ENCODE results near the gene TGFBRAP1.

DNA sequence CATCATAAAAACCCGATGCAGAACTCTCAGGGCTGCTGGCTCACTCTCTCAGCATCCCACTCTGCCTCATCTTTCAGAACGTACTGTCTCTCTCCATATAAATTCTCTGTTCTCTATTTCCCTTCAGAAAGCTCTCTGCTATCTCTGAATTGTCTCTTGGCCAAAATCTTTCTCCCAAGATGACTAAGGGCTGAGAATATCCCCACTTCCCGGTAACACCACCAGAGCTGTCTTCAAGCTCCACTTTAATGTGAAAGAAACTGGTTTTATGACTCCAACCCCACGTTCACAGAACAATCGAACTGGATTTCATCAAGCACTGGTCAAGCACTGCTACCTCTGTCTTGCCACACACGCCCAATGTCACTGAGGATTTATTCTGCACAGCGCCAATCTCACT lies 22.4 kb downstream of the TGFBRAP1 start:
- TF ChIP-seq ZNF124 (CRISPR knock-in tag; IDR thresholded peaks at IDR 0.05) (no peak), SMC3 (conservative IDR thresholded peaks at IDR 0.05; ENCODE audit: insufficient read depth, low read depth, low read length) (no peak), POLR2AphosphoS5 (IDR thresholded peaks at IDR 0.05; ENCODE audit: control insufficient read depth, insufficient read depth, low read depth, low read length) (no peak), PTRF (tag; IDR thresholded peaks at IDR 0.05) (no peak), MTA3 (IDR thresholded peaks at IDR 0.05; ENCODE audit: borderline replicate concordance) (no peak), KAT8 (IDR thresholded peaks at IDR 0.05; ENCODE audit: low read depth) (no peak), JUN (IDR thresholded peaks at IDR 0.05; ENCODE audit: borderline replicate concordance, low read depth, low read length) (no peak), JUN (CRISPR knock-in tag; IDR thresholded peaks at IDR 0.05; ENCODE audit: borderline replicate concordance) (no peak), SNIP1 (IDR thresholded peaks at IDR 0.05; ENCODE audit: low read depth) (no peak), MAFK (IDR thresholded peaks at IDR 0.05; ENCODE audit: low read length) (no peak)
- TF ChIP-seq, protein P1, sequence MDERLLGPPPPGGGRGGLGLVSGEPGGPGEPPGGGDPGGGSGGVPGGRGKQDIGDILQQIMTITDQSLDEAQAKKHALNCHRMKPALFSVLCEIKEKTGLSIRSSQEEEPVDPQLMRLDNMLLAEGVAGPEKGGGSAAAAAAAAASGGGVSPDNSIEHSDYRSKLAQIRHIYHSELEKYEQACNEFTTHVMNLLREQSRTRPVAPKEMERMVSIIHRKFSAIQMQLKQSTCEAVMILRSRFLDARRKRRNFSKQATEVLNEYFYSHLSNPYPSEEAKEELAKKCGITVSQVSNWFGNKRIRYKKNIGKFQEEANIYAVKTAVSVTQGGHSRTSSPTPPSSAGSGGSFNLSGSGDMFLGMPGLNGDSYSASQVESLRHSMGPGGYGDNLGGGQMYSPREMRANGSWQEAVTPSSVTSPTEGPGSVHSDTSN (CRISPR knock-in tag; IDR thresholded peaks at IDR 0.05; ENCODE audit: low read depth): no peak
- TF ChIP-seq, protein P1 (tag; conservative IDR thresholded peaks at IDR 0.05; ENCODE audit: low read depth): no peak
- TF ChIP-seq, protein P2, sequence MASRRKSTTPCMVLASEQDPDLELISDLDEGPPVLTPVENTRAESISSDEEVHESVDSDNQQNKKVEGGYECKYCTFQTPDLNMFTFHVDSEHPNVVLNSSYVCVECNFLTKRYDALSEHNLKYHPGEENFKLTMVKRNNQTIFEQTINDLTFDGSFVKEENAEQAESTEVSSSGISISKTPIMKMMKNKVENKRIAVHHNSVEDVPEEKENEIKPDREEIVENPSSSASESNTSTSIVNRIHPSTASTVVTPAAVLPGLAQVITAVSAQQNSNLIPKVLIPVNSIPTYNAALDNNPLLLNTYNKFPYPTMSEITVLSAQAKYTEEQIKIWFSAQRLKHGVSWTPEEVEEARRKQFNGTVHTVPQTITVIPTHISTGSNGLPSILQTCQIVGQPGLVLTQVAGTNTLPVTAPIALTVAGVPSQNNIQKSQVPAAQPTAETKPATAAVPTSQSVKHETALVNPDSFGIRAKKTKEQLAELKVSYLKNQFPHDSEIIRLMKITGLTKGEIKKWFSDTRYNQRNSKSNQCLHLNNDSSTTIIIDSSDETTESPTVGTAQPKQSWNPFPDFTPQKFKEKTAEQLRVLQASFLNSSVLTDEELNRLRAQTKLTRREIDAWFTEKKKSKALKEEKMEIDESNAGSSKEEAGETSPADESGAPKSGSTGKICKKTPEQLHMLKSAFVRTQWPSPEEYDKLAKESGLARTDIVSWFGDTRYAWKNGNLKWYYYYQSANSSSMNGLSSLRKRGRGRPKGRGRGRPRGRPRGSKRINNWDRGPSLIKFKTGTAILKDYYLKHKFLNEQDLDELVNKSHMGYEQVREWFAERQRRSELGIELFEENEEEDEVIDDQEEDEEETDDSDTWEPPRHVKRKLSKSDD (conservative IDR thresholded peaks at IDR 0.05; ENCODE audit: low read length): no peak
- TF ChIP-seq, protein P3, sequence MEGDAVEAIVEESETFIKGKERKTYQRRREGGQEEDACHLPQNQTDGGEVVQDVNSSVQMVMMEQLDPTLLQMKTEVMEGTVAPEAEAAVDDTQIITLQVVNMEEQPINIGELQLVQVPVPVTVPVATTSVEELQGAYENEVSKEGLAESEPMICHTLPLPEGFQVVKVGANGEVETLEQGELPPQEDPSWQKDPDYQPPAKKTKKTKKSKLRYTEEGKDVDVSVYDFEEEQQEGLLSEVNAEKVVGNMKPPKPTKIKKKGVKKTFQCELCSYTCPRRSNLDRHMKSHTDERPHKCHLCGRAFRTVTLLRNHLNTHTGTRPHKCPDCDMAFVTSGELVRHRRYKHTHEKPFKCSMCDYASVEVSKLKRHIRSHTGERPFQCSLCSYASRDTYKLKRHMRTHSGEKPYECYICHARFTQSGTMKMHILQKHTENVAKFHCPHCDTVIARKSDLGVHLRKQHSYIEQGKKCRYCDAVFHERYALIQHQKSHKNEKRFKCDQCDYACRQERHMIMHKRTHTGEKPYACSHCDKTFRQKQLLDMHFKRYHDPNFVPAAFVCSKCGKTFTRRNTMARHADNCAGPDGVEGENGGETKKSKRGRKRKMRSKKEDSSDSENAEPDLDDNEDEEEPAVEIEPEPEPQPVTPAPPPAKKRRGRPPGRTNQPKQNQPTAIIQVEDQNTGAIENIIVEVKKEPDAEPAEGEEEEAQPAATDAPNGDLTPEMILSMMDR (IDR thresholded peaks at IDR 0.05 in 2 of 3, conservative IDR thresholded peaks at IDR 0.05 in 1 of 3; ENCODE audit: insufficient read depth in 2 of 3, low read depth in 1 of 3, low read length in 3 of 3): no peak
- TF ChIP-seq, protein P4, sequence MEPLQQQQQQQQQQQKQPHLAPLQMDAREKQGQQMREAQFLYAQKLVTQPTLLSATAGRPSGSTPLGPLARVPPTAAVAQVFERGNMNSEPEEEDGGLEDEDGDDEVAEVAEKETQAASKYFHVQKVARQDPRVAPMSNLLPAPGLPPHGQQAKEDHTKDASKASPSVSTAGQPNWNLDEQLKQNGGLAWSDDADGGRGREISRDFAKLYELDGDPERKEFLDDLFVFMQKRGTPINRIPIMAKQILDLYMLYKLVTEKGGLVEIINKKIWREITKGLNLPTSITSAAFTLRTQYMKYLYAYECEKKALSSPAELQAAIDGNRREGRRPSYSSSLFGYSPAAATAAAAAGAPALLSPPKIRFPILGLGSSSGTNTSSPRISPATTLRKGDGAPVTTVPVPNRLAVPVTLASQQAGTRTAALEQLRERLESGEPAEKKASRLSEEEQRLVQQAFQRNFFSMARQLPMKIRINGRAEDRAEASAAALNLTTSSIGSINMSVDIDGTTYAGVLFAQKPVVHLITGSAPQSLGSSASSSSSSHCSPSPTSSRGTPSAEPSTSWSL (CRISPR knock-in tag; IDR thresholded peaks at IDR 0.05; ENCODE audit: borderline replicate concordance): no peak
